GM12892 (cell line): ENCODE data around the gene TNS3.

Experiments
- POLR2A ChIP-seq: IDR thresholded peaks from 2 replicates; pipeline ENCODE4 v1.6.1; 2011; ENCODE audit warnings: low read depth, low read length, control low read depth
- POLR2AphosphoS5 ChIP-seq: IDR thresholded peaks from 2 replicates; pipeline ENCODE4 v1.6.1; 2011; ENCODE audit warnings: low read depth, low read length, control low read depth

DNA sequence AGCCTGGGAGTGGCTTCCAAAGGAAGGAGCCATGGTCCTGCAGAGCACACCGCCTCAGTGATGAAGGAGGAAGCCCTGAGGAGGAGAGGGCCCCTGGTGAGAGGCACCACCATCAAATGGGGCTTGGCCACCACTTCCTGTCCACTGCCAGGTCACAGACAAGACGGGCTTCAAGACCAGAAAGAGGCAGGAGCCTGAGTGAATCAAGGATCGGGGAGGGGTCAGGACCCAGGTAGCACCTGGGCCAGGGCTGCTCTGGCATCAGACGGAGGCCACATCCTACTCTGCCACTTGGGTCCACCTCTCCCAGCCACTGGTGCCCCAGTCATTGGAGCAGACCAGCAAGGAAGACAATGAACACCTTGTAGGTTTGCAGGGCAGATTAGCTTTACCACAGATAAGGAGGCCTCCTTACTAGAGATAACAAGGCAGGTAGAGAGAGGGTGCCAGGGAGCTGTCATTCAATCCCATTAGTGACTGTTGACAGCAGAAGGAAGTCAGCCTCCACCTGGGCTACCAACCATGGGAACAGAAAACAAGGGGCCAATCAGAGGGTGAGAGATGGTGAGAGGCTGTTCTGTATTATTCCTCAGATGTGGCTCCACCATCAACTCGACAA lies 143.4 kb downstream of the TNS3 start:
- TF ChIP-seq POLR2AphosphoS5: no peak
- TF ChIP-seq POLR2A: no peak
